Left lung (tissue), 10 donors: Measurements from ENCODE around the gene SH3GL3. TPM values are rescaled to one million over a fixed set of nuclear protein-coding genes. Genes with fewer than 3 reads are reported as not detected.

Experiments used
- ATAC-seq: fragments of 200-7000 bp; cut with Tn5 transposase; one replicate; pipeline ENCODE4 v1.9.1; 2020; ENCODE audit warnings: moderate library complexity
- DNase-seq, 4 donors: peaks; one replicate each; pipeline ENCODE4 v3.0.0-alpha.2; 2013 to 2020
- H3K27ac ChIP-seq, 2 donors: fragments of 200-600 bp; sonication (generic) in 1 of 2; one replicate each; pipeline versions ENCODE4 v1.5.0 to v1.8.0; 2020 to 2021
- H3K27me3 ChIP-seq, 2 donors: fragments of 200-600 bp; sonication (generic) in 1 of 2; one replicate each; pipeline versions ENCODE4 v1.5.0 to v1.8.0; 2020 to 2021
- H3K36me3 ChIP-seq, 2 donors: fragments of 200-600 bp; sonication (generic) in 1 of 2; one replicate each; pipeline versions ENCODE4 v1.5.0 to v1.8.0; 2020 to 2021
- H3K4me1 ChIP-seq, 2 donors: fragments of 200-600 bp; one replicate each; pipeline ENCODE4 v1.8.0; 2021
- H3K4me3 ChIP-seq, 2 donors: fragments of 200-600 bp; sonication (generic) in 1 of 2; one replicate each; pipeline versions ENCODE4 v1.5.0 to v1.8.0; 2020 to 2021; ENCODE audit warnings: mild to moderate bottlenecking in 1 of 2
- H3K9me3 ChIP-seq, 2 donors: fragments of 200-600 bp; sonication (generic) in 1 of 2; one replicate each; pipeline versions ENCODE4 v1.5.0 to v1.8.0; 2020 to 2021
- intact Hi-C, 2 donors: fragments of 100-400 bp; cut with DNase I; formaldehyde crosslinking; loops; one replicate each; pipeline versions ENCODE4 v1.11.2 to v1.14.2; 2022
- polyA plus RNA-seq, 6 donors: library from polyadenylated mRNA; unstranded; fragments of 120-200 nt; gene quantifications; one replicate each; pipeline ENCODE4 v1.2.1, GENCODE V29; 2013; ENCODE audit not compliant: insufficient read length in 6 of 6
- total RNA-seq, 2 donors: library from RNA; stranded (reverse); fragmentation: NEBNext Ultra II Directional; extraction: Animal tissue kit (Norgen Biotek cat#: 25700); gene quantifications; one replicate each; pipeline ENCODE4 v1.2.1, GENCODE V29; 2021
- TF ChIP-seq, protein P1 (sequence below), 2 donors: fragments of 200-600 bp; sonication (generic) in 1 of 2; IDR thresholded peaks; one replicate each; pipeline versions ENCODE4 v1.5.0 to v1.8.0; 2021; ENCODE audit warnings: antibody characterized with exemption in 2 of 2
- donor health status: DM: no; HTN: yes; CAD: no.
- donor health status: DM: no; HTN: no; CAD: no.

Gene SH3GL3
- total and polyA plus RNA-seq, 8 donors = 0.82 to 14.1 (median 11.5) TPM

DNA sequence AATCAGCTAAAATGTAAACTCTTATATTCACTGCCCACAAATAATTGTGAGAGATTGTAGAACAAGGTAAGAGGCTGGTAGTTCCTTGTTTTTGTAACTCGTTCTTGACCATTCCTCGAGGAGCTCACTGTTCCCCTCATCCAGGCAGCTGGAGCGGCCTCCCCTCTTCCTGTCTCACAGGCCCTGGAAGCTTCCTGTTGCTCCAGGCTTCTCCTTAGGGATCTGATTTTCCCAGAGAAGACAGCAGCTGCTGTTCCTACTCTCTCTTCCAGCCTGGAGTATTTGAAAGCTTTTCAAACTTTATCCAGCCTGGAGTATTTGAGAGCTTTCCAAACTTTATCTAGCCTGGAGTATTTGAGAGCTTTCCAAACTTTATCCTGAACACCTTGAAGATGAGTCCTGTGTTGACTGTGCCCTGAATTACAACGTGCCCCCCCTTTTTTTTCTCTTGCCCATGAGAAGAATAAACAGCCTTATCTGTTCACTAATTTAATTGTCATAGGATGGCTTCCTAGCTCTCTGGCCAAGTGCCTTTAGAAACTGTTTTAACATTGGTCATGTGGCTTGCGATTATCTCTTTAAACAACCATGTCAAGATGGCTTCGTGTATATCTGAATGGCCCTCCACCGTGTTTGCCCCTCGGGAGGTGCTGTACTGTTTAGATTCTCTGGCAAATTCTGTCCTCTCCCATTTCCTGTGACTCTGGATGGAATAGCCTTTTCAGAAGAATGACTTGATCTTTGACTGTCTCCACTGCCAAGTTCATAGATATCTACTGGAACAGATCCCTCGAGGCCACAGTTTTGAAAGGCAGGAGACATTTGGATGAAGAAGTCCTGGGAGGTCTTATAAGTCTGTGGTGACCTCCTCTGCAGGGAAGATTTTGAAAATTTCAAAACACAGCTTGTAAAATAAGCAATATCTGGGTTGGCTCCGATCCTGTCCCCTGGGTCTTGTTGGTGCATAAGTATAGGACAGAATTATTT lies 211.6 kb downstream of the SH3GL3 start:
- intact Hi-C loops = no loop called here
- no peak overlapping the region for H3K4me3 ChIP-seq
- peaks cover 0 to 2% of the 10 kb centered on the region in 2 donors for H3K9me3 ChIP-seq
- no peaks in the 10 kb centered on the region for H3K4me1 ChIP-seq
- peaks cover 0 to 29% of the 10 kb centered on the region in 2 donors for H3K27me3 ChIP-seq
- TF ChIP-seq, protein P1, sequence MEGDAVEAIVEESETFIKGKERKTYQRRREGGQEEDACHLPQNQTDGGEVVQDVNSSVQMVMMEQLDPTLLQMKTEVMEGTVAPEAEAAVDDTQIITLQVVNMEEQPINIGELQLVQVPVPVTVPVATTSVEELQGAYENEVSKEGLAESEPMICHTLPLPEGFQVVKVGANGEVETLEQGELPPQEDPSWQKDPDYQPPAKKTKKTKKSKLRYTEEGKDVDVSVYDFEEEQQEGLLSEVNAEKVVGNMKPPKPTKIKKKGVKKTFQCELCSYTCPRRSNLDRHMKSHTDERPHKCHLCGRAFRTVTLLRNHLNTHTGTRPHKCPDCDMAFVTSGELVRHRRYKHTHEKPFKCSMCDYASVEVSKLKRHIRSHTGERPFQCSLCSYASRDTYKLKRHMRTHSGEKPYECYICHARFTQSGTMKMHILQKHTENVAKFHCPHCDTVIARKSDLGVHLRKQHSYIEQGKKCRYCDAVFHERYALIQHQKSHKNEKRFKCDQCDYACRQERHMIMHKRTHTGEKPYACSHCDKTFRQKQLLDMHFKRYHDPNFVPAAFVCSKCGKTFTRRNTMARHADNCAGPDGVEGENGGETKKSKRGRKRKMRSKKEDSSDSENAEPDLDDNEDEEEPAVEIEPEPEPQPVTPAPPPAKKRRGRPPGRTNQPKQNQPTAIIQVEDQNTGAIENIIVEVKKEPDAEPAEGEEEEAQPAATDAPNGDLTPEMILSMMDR (IDR thresholded peaks at IDR 0.05) = no peak
- ATAC-seq (no peak), DNase-seq (no peak)
- no peak overlapping the region for H3K27ac ChIP-seq
- H3K36me3 ChIP-seq = no peaks in the 10 kb centered on the region

DNA sequence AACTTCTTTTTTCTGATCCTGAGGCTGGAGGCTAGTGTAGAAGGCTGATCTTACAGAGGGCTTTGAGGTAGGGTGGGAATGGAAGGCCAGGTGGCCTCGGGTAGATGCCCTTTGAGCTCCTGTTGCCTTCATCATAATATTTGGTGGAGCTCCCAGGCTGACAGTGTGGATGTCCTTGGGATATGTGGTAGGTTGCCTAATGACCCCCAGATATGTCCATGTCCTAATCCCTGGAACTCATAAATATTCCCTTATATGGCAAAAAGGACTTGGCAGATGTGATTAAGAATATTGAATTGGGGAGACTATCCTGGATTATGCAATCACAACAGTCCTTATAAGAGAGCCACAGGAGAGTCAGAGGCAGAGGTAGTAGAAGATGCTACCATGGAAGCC lies 212.3 kb downstream of the SH3GL3 start:
- peaks cover 0 to 2% of the 10 kb centered on the region in 2 donors for H3K9me3 ChIP-seq
- no peak overlapping the region for H3K4me3 ChIP-seq
- intact Hi-C loops = no loop called here
- peaks cover 0 to 22% of the 10 kb centered on the region in 2 donors for H3K27me3 ChIP-seq
- H3K4me1 ChIP-seq = no peaks in the 10 kb centered on the region
- no peak overlapping the region for H3K27ac ChIP-seq
- ATAC-seq (no peak), DNase-seq (no peak)
- TF ChIP-seq, protein P1 (IDR thresholded peaks at IDR 0.05) = no peak
- no peaks in the 10 kb centered on the region for H3K36me3 ChIP-seq

DNA sequence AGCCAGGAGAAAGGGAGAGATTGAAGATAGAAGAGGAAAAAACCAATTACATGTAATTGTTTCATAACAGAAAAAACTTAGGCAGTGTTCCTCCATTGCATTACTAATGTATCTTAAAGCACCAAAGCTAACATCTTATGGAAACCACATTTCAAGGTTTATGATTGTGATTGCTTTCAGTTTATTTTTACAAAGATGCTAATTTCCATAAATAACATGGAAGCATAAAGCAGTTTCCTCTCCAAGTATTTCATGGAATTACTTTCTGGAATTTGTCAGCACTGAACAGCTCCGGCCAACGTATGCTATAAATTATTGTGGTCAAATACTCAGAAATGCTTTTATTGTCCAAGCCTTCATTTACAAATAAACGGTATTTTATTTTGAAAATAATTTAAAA lies 218.3 kb downstream of the SH3GL3 start:
- no peak overlapping the region for H3K4me3 ChIP-seq
- ATAC-seq (no peak), DNase-seq (no peak)
- H3K27ac ChIP-seq = no peak overlapping the region
- no peaks in the 10 kb centered on the region for H3K27me3 ChIP-seq
- peaks cover 0 to under 1% of the 10 kb centered on the region in 2 donors for H3K9me3 ChIP-seq
- TF ChIP-seq, protein P1 (IDR thresholded peaks at IDR 0.05) = no peak
- H3K4me1 ChIP-seq = no peaks in the 10 kb centered on the region
- intact Hi-C loops = no loop called here
- H3K36me3 ChIP-seq = no peaks in the 10 kb centered on the region

Other genes with a start within 250 kb of the SH3GL3 start
- gene HDGFL3, start 239.5 kb upstream of the SH3GL3 start, total RNA-seq = 10 to 100 TPM; 29.0 to 33.5 TPM
- gene HDGFL3, start 239.5 kb upstream of the SH3GL3 start, polyA plus RNA-seq = 100 to 1,000 TPM in 5 of 6 donors, 10 to 100 TPM in 1; 96.6 to 112 (median 101) TPM
- under 1 TPM; 0.15 to 0.34 TPM for gene BNC1, start 162.7 kb upstream of the SH3GL3 start, total RNA-seq
- gene BNC1, start 162.7 kb upstream of the SH3GL3 start, polyA plus RNA-seq = 1 to 10 TPM in 3 of 6 donors, under 1 TPM in 3; 0.45 to 1.6 (median 1.0) TPM
- 10 to 100 TPM; 10.5 to 11.7 TPM for gene ADAMTSL3, start 206.8 kb downstream of the SH3GL3 start, total RNA-seq
- gene ADAMTSL3, start 206.8 kb downstream of the SH3GL3 start, polyA plus RNA-seq = 10 to 100 TPM; 16.2 to 27.6 (median 20.4) TPM